Measurements from ENCODE around the gene SEMA5A. TPM values are rescaled to one million over a fixed set of nuclear protein-coding genes. Genes with fewer than 3 reads are reported as not detected.

Gene SEMA5A
- total RNA-seq, 6 experiments from 2014 or later = 3.1 to 12.6 (median 5.7) TPM

DNA sequence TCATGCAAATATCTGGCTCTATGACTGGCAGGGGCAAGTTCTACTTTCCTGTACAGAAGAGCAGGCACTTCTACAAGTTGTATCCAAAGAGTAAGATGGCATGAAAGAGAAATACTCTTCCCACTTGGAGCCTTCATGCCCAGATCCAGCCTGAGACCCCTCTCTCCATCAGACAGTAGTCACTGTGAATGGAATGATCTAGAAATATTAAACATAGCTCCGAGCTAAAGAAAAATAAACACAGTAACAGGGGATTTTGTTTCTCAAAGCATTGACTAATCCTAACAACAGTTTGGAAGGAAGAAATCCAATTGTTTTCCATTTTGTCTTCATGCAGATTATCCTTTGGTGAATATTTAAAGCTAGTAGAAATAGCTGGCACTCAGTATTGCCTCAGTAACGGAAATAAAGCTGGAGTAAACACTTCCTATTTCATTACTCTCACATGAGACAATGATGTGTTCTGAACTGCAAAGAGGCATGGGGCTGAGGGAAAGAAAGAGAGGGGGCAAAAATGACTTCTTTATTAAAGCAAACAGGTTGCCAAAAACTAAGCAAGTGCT is 100.0 kb downstream of the SEMA5A start:
- TF ChIP-seq POLR2A (IDR thresholded peaks at IDR 0.05) = no peak
- TF ChIP-seq, protein P1, sequence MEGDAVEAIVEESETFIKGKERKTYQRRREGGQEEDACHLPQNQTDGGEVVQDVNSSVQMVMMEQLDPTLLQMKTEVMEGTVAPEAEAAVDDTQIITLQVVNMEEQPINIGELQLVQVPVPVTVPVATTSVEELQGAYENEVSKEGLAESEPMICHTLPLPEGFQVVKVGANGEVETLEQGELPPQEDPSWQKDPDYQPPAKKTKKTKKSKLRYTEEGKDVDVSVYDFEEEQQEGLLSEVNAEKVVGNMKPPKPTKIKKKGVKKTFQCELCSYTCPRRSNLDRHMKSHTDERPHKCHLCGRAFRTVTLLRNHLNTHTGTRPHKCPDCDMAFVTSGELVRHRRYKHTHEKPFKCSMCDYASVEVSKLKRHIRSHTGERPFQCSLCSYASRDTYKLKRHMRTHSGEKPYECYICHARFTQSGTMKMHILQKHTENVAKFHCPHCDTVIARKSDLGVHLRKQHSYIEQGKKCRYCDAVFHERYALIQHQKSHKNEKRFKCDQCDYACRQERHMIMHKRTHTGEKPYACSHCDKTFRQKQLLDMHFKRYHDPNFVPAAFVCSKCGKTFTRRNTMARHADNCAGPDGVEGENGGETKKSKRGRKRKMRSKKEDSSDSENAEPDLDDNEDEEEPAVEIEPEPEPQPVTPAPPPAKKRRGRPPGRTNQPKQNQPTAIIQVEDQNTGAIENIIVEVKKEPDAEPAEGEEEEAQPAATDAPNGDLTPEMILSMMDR (IDR thresholded peaks at IDR 0.05) = no peak
- Histone ChIP-seq H3K9me3 (no peaks in the 10 kb centered on the region), H3K36me3 (no peaks in the 10 kb centered on the region), H3K4me3 (no peak overlapping the region), H3K27ac (no peak overlapping the region), H3K4me1 (no peaks in the 10 kb centered on the region), H3K27me3 (no peaks in the 10 kb centered on the region)
- no peak for ATAC-seq
- WGBS (ENCODE audit: insufficient coverage, low coverage, low lambda C conversion rate, missing lambda C conversion rate) = 43% methylated on average over 2 of the region's 2 CpGs
- no peak for DNase-seq
- intact Hi-C loops (cut with DNase I) = no loop called here

DNA sequence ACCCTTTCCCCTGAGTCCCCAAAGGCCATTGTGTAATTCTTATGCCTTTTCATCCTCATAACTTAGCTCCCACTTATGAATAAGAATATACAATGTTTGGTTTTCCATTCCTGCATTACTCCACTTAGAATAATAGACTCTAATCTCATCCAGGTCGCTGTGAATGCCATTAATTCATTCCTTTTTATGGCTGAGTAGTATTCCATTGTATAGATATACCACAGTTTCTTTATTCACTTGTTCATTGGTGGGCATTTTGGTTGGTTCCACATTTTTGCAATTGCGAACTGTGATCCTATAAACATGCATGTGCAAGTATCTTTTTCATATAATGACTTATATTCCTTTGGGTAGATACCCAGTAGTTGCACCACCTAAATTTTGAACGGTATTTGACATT is 101.5 kb downstream of the SEMA5A start:
- no peak overlapping the region for H3K27ac ChIP-seq
- ATAC-seq = no peak
- intact Hi-C loops (cut with DNase I) = no loop called here
- H3K4me3 ChIP-seq = no peak overlapping the region
- no peaks in the 10 kb centered on the region for H3K27me3 ChIP-seq
- H3K36me3 ChIP-seq = no peaks in the 10 kb centered on the region
- TF ChIP-seq, protein P1 (IDR thresholded peaks at IDR 0.05) = no peak
- no peak for TF ChIP-seq POLR2A (IDR thresholded peaks at IDR 0.05)
- 74% methylated on average over 3 of the region's 3 CpGs for WGBS (ENCODE audit: insufficient coverage, low coverage, low lambda C conversion rate, missing lambda C conversion rate)
- no peaks in the 10 kb centered on the region for H3K9me3 ChIP-seq
- no peak for DNase-seq
- no peaks in the 10 kb centered on the region for H3K4me1 ChIP-seq

- DNase-seq (no peak), ATAC-seq (no peak)
- WGBS (ENCODE audit: insufficient coverage, low coverage, low lambda C conversion rate, missing lambda C conversion rate) = 57% methylated on average over 2 of the region's 2 CpGs
- Histone ChIP-seq H3K36me3 (no peaks in the 10 kb centered on the region), H3K4me1 (no peaks in the 10 kb centered on the region), H3K9me3 (no peaks in the 10 kb centered on the region), H3K4me3 (no peak overlapping the region), H3K27me3 (no peaks in the 10 kb centered on the region), H3K27ac (no peak overlapping the region)
- TF ChIP-seq POLR2A (IDR thresholded peaks at IDR 0.05) = no peak
- TF ChIP-seq, protein P1 (IDR thresholded peaks at IDR 0.05) = no peak
- intact Hi-C loops (cut with DNase I) = no loop called here
Observed at GRCh38 chr5:9441610-9442009, 104.3 kb downstream of the SEMA5A start.

DNA sequence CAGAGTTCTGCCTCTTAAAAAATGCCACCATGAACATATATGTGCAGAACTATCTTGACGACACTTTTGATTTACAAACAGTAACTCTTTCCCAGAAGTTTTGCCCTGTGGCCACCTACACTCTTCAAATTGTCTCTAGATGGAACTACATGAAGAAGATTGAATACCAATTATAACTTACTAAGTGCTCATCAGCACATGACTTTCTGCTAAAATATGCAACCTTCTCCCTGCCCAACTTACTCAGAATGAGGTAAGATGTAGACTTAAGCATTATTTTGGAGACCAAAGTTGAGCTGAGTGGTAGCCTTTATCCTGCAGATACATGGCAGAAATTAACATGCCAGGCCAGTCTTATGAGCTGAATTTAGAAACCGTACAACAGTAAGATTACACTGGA is 105.4 kb downstream of the SEMA5A start:
- TF ChIP-seq POLR2A (IDR thresholded peaks at IDR 0.05) = no peak
- TF ChIP-seq, protein P1 (IDR thresholded peaks at IDR 0.05) = no peak
- no peaks in the 10 kb centered on the region for H3K36me3 ChIP-seq
- intact Hi-C loops (cut with DNase I) = no loop called here
- DNase-seq = no peak
- H3K27ac ChIP-seq = no peak overlapping the region
- no peak for ATAC-seq
- no peak overlapping the region for H3K4me3 ChIP-seq
- H3K9me3 ChIP-seq = no peaks in the 10 kb centered on the region
- 70% methylated on average over 2 of the region's 2 CpGs for WGBS (ENCODE audit: insufficient coverage, low coverage, low lambda C conversion rate, missing lambda C conversion rate)
- no peaks in the 10 kb centered on the region for H3K4me1 ChIP-seq
- H3K27me3 ChIP-seq = no peaks in the 10 kb centered on the region
